DMS79 treated with DMSO at 0.1 percent for 48 hours (cell line): ENCODE data around the gene EPS15.
"Not testable (repeated sequence)": the region's sequence is repeated elsewhere in the genome, so short reads cannot be mapped to it uniquely, and the experiment has no call there.

Experiments
- DNase-seq: peaks from one replicate; lab custom pipeline; 2025; lab: John Stamatoyannopoulos, UW

Gene EPS15

DNA sequence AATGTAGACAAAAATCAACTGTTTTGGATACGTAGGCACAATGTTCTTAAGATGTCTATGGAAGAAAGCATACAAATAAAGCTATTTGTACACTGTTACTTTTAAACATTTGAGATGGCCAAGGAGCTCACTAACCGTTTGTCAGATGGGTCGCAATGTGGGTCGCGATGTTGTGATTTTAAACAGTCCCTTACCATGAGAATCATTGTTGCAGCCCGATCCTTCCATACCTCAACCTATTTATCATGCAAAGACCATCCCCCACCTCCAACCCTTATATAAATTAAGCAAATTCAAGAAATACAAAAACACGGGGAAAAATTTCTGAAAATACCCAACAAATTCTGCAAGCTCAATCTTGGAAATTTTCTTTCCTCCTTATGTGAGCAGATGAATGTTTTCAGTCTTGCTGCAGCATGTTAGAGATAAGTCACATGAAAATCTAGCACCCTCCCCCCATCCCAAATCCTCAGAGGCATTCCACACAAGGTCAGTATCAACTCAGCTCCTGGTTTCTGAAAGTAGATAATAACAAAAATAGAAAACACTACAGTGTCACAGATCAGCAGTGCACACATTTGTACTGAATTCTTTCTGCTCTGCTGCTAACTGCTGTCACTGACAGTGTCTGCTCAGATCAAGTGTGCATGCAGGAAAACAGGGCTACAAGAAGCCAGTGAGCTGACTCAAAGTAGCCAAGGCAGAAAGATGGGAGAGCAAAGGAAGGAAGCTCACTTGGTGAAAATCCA is 95.8 kb downstream of the EPS15 start:
- no peak for DNase-seq

DNA sequence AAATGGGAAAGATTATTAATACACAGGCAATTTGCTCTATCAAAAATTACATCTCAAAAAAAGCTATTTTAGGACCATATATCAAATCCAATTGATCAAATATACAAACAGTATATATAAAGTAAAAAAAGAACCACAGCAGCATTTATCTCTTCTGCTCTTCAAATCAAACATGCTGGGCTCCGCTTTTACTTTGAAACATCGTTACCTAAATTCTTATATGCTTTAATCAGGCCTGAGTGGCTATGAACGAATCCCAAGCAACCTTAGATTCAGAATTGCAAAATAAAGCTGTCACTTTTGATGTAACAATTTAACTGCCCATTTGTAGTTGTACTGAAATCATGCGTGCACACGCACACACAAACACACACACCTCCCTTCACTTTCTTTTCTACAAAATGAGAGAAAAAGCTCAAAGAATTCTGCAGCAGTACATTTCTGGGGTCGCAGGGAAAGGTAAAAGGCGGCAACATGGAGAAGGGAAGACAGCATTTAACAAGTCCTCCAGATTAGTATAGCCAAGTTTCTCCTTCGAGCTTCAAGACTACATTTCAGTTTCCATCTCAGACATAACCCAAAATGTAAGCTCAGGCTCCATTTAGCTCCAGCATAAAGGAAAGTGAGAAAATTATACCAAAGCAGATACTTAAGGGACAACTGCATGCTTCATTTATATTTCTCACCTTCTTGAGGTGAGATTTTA is 96.5 kb downstream of the EPS15 start:
- DNase-seq, result no peak

DNA sequence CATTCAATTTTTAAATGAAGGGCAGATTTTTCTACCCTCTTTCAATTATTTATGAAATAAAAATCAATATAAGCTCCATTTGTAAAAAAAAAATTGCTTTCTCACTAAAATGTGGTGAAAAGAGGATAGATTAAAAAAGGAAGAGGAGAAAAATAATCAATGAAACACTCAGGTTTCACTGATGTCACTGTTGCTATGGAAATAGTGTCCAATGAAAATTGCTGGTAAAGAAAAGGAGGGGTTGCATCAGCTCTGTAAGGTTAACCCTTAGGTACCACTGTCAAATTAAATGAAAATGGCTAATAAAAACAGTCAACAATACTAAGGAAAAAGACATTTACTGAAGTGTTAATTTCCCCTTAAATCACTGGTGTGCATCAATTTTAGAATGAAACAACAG is 97.1 kb downstream of the EPS15 start:
- no peak for DNase-seq

- DNase-seq, result no peak
These were observed 98.0 kb downstream of the EPS15 start for GRCh38 chr1:51420867-51421627.

- no peak for DNase-seq
These were observed 100.6 kb downstream of the EPS15 start for GRCh38 chr1:51418384-51418959.

DNA sequence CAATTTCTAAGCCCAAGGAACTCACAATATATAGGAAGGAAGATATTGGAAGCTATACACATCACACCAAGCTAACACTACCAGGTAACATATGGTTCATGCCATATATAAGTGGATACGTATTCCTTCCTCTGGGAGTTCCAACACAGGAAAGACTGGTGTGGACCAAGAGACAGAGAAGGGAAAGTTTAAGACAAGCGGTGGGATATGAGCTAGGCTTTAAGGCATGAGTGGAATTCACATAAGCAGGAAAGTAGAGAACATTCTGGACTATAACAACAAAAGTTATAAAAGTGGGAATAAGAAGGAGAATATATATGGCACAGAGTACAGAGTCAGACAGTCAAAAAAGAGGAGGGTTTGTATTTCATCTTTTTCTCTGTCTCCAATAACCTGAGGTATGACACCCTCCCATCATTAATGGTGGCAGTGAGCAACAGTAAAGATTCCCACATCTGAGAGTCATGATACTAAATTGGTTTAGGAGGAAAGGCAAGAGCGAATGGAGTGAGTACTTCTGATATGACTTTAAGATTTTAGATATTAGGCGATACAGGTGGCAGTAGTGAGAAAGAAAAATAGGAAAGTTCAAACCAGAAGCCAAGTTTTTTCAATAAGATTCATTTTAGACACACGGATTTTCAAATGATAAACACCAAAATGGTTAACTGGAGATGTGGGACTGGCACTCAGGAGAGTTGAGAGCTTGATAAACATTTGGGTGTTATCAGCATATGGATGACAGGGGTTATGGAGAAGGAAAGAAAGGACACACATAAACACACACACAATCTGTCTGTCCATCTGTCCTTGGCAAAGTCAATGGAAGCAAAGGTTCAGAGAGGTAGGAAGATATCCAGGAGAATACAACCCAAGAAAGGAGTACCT is 101.3 kb downstream of the EPS15 start:
- no peak for DNase-seq

DNA sequence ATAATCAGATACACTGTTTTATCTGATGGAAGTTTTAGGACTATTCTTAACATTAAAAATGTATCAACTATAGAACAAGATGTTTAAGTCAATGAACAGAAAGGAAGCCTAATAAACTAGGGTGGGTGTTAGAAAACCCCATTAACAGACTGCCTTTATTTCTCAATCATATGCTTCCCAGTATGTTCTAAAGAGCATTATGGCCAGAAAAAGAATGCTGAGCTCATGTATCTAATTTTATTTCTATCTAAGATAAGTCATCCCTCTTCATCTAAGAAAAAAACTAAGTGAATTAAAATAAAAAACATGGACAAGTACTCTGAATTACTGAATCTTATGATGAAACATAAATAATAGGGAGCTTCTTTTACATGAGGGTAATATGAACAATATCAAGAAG is 102.2 kb downstream of the EPS15 start:
- no peak for DNase-seq

DNA sequence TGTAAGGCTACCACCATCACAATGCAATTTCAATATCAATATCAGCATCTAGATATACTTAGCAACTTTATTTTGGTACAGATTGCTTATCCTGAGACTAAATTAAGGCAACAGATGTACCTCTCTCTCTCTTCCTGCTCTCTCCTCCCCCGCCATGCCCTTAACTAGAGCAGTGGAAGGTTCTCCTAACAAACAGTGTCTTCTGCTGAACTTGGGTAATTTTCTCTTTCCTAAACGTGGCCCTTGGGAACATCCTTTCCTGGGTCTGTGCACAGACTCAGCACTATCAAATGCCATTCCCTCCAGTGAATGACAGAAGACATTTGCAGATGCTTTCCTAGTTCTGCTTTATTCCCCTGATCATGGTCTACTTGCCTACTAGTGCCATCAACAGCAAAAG is 103.1 kb downstream of the EPS15 start:
- no peak for DNase-seq

- no peak for DNase-seq
These were observed 104.3 kb downstream of the EPS15 start for GRCh38 chr1:51414811-51415210.

GRCh38 chr1:51411820-51412219 is 107.2 kb downstream of the EPS15 start:
- not testable (repeated sequence) for DNase-seq

DNA sequence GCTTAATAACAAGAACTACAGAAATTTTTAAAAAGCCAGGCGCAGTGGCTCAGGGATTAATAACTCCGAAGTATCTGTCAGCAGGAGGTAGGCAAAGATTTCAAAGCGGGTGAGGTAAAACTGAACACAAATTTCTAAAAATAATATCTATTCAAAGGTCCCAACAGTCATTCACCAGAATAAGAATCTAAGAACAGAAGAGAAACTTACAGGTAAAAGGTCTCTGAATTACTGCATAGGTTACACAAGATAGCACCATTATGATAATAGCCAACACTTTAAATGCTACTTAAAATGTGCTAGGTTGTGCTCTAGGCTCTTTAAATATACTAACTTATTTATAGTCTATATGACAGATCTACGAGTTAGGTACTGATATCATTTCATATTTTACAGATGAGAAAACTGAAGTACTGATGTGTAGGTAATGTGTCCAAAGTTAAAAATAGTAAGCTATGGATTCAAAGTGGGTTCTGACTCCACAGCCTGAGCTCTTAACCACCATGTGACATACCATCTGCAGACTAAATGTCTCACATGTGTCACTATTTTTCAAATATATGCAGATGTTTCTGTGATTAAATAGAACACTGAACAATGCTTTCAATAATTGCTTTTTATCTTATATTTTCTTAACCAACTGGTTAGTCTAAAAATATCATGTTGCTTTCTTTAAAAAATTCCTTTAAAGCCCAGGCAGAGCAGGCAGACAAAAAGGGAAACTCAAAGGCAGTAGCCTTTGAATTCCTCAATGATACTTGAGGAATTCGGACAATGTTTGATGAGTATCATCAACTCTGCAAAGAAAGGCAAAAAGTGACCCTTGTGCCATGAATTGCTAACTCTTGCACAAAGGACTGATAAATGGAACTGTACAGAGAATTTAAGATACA is 108.3 kb downstream of the EPS15 start:
- no peak for DNase-seq

- DNase-seq, result not testable (repeated sequence)
These were observed 109.1 kb downstream of the EPS15 start for GRCh38 chr1:51409755-51410541.

DNA sequence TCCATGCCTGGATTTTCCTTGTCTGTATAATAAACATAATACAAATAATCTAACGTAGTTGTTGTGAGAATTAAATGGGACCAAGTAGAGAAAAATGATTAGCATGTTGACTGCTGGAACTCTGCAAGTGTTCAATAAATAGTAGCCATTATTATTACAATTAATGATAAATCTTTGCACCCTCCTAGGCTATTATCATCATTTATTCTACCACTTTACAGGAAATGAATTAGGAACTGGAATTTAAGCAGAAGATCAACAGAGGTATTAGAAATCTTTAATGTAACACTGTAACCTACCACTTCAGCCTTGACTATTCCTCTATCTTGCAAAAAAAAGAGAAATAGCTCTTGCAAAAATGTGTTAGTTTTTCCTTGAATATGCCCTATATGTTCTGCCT is 126.8 kb downstream of the EPS15 start:
- DNase-seq, result no peak

- not testable (repeated sequence) for DNase-seq
These were observed 128.4 kb downstream of the EPS15 start for GRCh38 chr1:51390641-51391040.

- DNase-seq, result not testable (repeated sequence)
These were observed 131.8 kb downstream of the EPS15 start for GRCh38 chr1:51387288-51387687.

DNA sequence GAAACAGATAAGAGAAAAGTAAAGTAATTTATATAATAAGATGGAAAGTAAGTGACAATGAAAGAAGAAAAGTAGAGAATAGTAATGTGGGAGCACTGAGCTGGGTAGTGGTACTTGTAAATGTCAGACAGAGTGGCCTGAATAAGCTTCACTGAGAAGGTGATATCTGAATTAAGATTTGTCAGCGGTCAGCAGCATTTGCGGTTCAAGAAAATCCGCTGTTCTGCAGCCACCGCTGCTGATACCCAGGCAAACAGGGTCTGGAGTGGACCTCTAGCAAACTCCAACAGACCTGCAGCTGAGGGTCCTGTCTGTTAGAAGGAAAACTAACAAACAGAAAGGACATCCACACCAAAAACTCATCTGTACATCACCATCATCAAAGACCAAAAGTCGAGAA is 132.8 kb downstream of the EPS15 start:
- not testable (repeated sequence) for DNase-seq

DNA sequence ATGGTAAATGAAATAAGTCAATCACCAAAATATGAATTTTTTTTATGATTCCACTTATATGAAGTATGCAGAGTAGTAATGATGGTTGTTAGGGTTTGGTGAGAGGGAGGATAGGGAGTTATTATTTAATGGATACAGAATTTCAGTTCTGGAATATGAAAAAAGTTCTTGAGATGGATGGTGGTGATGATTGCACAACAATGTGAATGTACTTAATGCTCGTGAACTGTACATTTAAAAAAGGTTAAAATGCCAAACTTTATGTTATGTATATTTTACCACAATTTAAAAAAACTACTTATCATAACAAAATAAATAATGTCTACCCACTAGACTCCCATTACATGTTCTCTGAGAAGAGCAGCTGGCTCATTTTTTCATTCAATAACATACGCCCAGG is 133.3 kb downstream of the EPS15 start:
- DNase-seq, result no peak

- no peak for DNase-seq
These were observed 137.1 kb downstream of the EPS15 start for GRCh38 chr1:51381964-51382363.

DNA sequence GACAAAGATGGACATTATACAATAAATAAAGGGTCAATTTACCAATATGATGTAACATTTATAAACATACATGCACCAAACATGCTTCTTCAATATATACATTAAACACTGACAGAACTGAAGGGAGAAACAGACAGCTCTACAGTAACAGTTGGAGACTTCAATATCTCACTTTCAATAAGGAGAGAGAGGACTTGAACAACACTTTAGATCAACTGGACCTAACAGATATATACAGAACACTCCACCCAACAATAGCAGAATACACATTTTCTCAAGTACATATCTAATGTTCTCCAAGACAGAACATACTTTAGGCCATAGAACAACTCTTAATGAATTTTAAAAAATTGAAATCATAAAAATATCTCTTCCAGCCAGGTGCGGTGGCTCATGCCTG is 138.1 kb downstream of the EPS15 start:
- no peak for DNase-seq

- no peak for DNase-seq
These were observed 140.2 kb downstream of the EPS15 start for GRCh38 chr1:51378871-51379270.
